Stimulated activated effector memory CD8-positive, alpha-beta T cell treated with anti-CD3 and anti-CD28 coated beads, Interleukin-12 subunit alpha, Interleukin-12 subunit beta, amount 100 ng/mL, for 72 hours (primary cell): Measurements from ENCODE around the gene INPP5A.

ENCODE experiments used
- ATAC-seq: fragments of 150-1000 bp; cut with Tn5 transposase; 2 replicates; pipeline ENCODE4 v1.10.0; 2021
- DNase-seq, 2 donors: peaks; one replicate each; pipeline ENCODE4 v3.0.0; 2021 to 2022; ENCODE audit warnings: low spot score in 2 of 2
- H3K27ac Mint-ChIP-seq: one replicate; pipeline ENCODE4 v1.8.0; 2022; ENCODE audit warnings: mild to moderate bottlenecking, mixed read lengths
- H3K36me3 Mint-ChIP-seq: one replicate; pipeline ENCODE4 v1.8.0; 2022; ENCODE audit warnings: mild to moderate bottlenecking, mixed read lengths
- H3K4me1 Mint-ChIP-seq: one replicate; pipeline ENCODE4 v1.8.0; 2022; ENCODE audit warnings: mixed read lengths
- H3K4me3 Mint-ChIP-seq: one replicate; pipeline ENCODE4 v1.8.0; 2022; ENCODE audit warnings: mild to moderate bottlenecking, mixed read lengths
- H3K9me3 Mint-ChIP-seq: one replicate; pipeline ENCODE4 v1.8.0; 2022; ENCODE audit warnings: mixed read lengths

INPP5A gene

GRCh38 chr10:132721725-132722124 lies 184.1 kb downstream of the INPP5A start:
- H3K36me3 Mint-ChIP-seq = peaks cover 7% of the 10 kb centered on the region
- ATAC-seq (no peak), DNase-seq (no peak)
- H3K4me1 Mint-ChIP-seq = no peaks in the 10 kb centered on the region
- H3K4me3 Mint-ChIP-seq = no peak overlapping the region
- H3K27ac Mint-ChIP-seq = peak overlapping the region; percentile 13
- no peaks in the 10 kb centered on the region for H3K9me3 Mint-ChIP-seq

- Mint-ChIP-seq H3K4me1 (no peaks in the 10 kb centered on the region), H3K27ac (no peak overlapping the region), H3K4me3 (no peak overlapping the region), H3K9me3 (no peaks in the 10 kb centered on the region), H3K36me3 (peaks cover 7% of the 10 kb centered on the region)
- no peak for DNase-seq
- ATAC-seq = no peak
Measured at GRCh38 chr10:132722394-132723329, 185.1 kb downstream of the INPP5A start.

GRCh38 chr10:132723330-132723970 lies 185.9 kb downstream of the INPP5A start:
- no peak for ATAC-seq
- Mint-ChIP-seq H3K27ac (no peak overlapping the region), H3K9me3 (no peaks in the 10 kb centered on the region), H3K4me3 (no peak overlapping the region), H3K4me1 (no peaks in the 10 kb centered on the region), H3K36me3 (peaks cover 7% of the 10 kb centered on the region)
- DNase-seq = no peak

GRCh38 chr10:132724446-132724845 lies 186.9 kb downstream of the INPP5A start:
- DNase-seq = no peak
- peaks cover 7% of the 10 kb centered on the region for H3K36me3 Mint-ChIP-seq
- ATAC-seq = no peak
- no peak overlapping the region for H3K27ac Mint-ChIP-seq
- no peaks in the 10 kb centered on the region for H3K4me1 Mint-ChIP-seq
- H3K9me3 Mint-ChIP-seq = no peaks in the 10 kb centered on the region
- no peak overlapping the region for H3K4me3 Mint-ChIP-seq

- H3K4me1 Mint-ChIP-seq = no peaks in the 10 kb centered on the region
- DNase-seq (no peak), ATAC-seq (no peak)
- H3K4me3 Mint-ChIP-seq = no peak overlapping the region
- H3K9me3 Mint-ChIP-seq = no peaks in the 10 kb centered on the region
- peaks cover 7% of the 10 kb centered on the region for H3K36me3 Mint-ChIP-seq
- H3K27ac Mint-ChIP-seq = no peak overlapping the region
Measured at GRCh38 chr10:132725202-132725601, 187.6 kb downstream of the INPP5A start.

GRCh38 chr10:132726194-132726593 lies 188.6 kb downstream of the INPP5A start:
- ATAC-seq (no peak), DNase-seq (no peak)
- Mint-ChIP-seq H3K27ac (no peak overlapping the region), H3K4me3 (no peak overlapping the region), H3K9me3 (no peaks in the 10 kb centered on the region), H3K36me3 (peaks cover 7% of the 10 kb centered on the region), H3K4me1 (no peaks in the 10 kb centered on the region)

- peaks cover 7% of the 10 kb centered on the region for H3K36me3 Mint-ChIP-seq
- no peak overlapping the region for H3K4me3 Mint-ChIP-seq
- no peaks in the 10 kb centered on the region for H3K4me1 Mint-ChIP-seq
- no peak for DNase-seq
- H3K27ac Mint-ChIP-seq = peak overlapping the region; percentile 20
- H3K9me3 Mint-ChIP-seq = no peaks in the 10 kb centered on the region
- no peak for ATAC-seq
Measured at GRCh38 chr10:132726951-132727350, 189.4 kb downstream of the INPP5A start.

GRCh38 chr10:132727411-132727810 lies 189.8 kb downstream of the INPP5A start:
- DNase-seq (no peak), ATAC-seq (no peak)
- Mint-ChIP-seq H3K36me3 (peaks cover 7% of the 10 kb centered on the region), H3K4me3 (no peak overlapping the region), H3K4me1 (no peaks in the 10 kb centered on the region), H3K9me3 (no peaks in the 10 kb centered on the region), H3K27ac (peak overlapping the region; percentile 20)

GRCh38 chr10:132728321-132728720 lies 190.7 kb downstream of the INPP5A start:
- H3K4me3 Mint-ChIP-seq = no peak overlapping the region
- no peak overlapping the region for H3K27ac Mint-ChIP-seq
- H3K9me3 Mint-ChIP-seq = no peaks in the 10 kb centered on the region
- H3K4me1 Mint-ChIP-seq = no peaks in the 10 kb centered on the region
- H3K36me3 Mint-ChIP-seq = peaks cover 7% of the 10 kb centered on the region
- ATAC-seq = no peak
- no peak for DNase-seq

- no peaks in the 10 kb centered on the region for H3K9me3 Mint-ChIP-seq
- no peak for DNase-seq
- H3K36me3 Mint-ChIP-seq = peaks cover 7% of the 10 kb centered on the region
- H3K4me1 Mint-ChIP-seq = no peaks in the 10 kb centered on the region
- no peak overlapping the region for H3K27ac Mint-ChIP-seq
- H3K4me3 Mint-ChIP-seq = no peak overlapping the region
- no peak for ATAC-seq
Measured at GRCh38 chr10:132728741-132729140, 191.2 kb downstream of the INPP5A start.

GRCh38 chr10:132729810-132730572 lies 192.4 kb downstream of the INPP5A start:
- ATAC-seq (no peak), DNase-seq (no peak)
- H3K36me3 Mint-ChIP-seq = no peaks in the 10 kb centered on the region
- no peaks in the 10 kb centered on the region for H3K4me1 Mint-ChIP-seq
- H3K9me3 Mint-ChIP-seq = no peaks in the 10 kb centered on the region
- no peak overlapping the region for H3K4me3 Mint-ChIP-seq
- H3K27ac Mint-ChIP-seq = no peak overlapping the region

- Mint-ChIP-seq H3K36me3 (no peaks in the 10 kb centered on the region), H3K4me3 (no peak overlapping the region), H3K4me1 (no peaks in the 10 kb centered on the region), H3K27ac (no peak overlapping the region), H3K9me3 (no peaks in the 10 kb centered on the region)
- ATAC-seq (no peak), DNase-seq (no peak)
Measured at GRCh38 chr10:132730573-132730953, 193.0 kb downstream of the INPP5A start.

- ATAC-seq (no peak), DNase-seq (no peak)
- Mint-ChIP-seq H3K9me3 (no peaks in the 10 kb centered on the region), H3K36me3 (no peaks in the 10 kb centered on the region), H3K4me3 (no peak overlapping the region), H3K4me1 (no peaks in the 10 kb centered on the region), H3K27ac (no peak overlapping the region)
Measured at GRCh38 chr10:132732518-132732917, 194.9 kb downstream of the INPP5A start.

- Mint-ChIP-seq H3K4me1 (no peaks in the 10 kb centered on the region), H3K36me3 (no peaks in the 10 kb centered on the region), H3K4me3 (no peak overlapping the region), H3K9me3 (no peaks in the 10 kb centered on the region), H3K27ac (no peak overlapping the region)
- ATAC-seq = no peak
- no peak for DNase-seq
Measured at GRCh38 chr10:132733926-132734325, 196.3 kb downstream of the INPP5A start.

- DNase-seq = no peak
- no peak for ATAC-seq
- Mint-ChIP-seq H3K36me3 (no peaks in the 10 kb centered on the region), H3K9me3 (no peaks in the 10 kb centered on the region), H3K4me1 (no peaks in the 10 kb centered on the region), H3K4me3 (no peak overlapping the region), H3K27ac (no peak overlapping the region)
Measured at GRCh38 chr10:132735341-132735775, 197.8 kb downstream of the INPP5A start.
